H9 (cell line): ENCODE measurements around the gene FLT3LG. TPM values are rescaled to one million over a fixed set of nuclear protein-coding genes. Genes with fewer than 3 reads are reported as not detected.
A peak's percentile ranks its signal among the peaks of the same experiment; 100 is the strongest.

Experiments used
- DNase-seq: peaks from one replicate; pipeline ENCODE4 v3.0.0-alpha.2; 2017
- H2AFZ ChIP-seq: one replicate; pipeline ENCODE4 v1.6.1; 2013; ENCODE audit warnings: mild to moderate bottlenecking, low read length, control low read depth, moderate library complexity
- H2AK5ac ChIP-seq: 2 replicates; pipeline ENCODE4 v1.6.1; 2013; ENCODE audit warnings: low read length, control low read depth, mixed read lengths; ENCODE audit not compliant: insufficient read length
- H2BK120ac ChIP-seq: one replicate; pipeline ENCODE4 v1.6.1; 2013; ENCODE audit warnings: low read depth, mild to moderate bottlenecking, low read length, control low read depth, inconsistent platforms; ENCODE audit not compliant: poor library complexity, severe bottlenecking
- H2BK12ac ChIP-seq: 2 replicates; pipeline ENCODE4 v1.6.1; 2013; ENCODE audit warnings: low read length, control low read depth, mixed read lengths, low read depth; ENCODE audit not compliant: insufficient read length
- H2BK15ac ChIP-seq: 2 replicates; pipeline ENCODE4 v1.6.1; 2013; ENCODE audit warnings: low read depth, low read length, control low read depth
- H2BK20ac ChIP-seq: one replicate; pipeline ENCODE4 v1.6.1; 2013; ENCODE audit warnings: low read depth, mild to moderate bottlenecking, low read length, control low read depth, inconsistent platforms; ENCODE audit not compliant: poor library complexity, severe bottlenecking
- H2BK5ac ChIP-seq: 2 replicates; pipeline ENCODE4 v1.6.1; 2013; ENCODE audit warnings: low read length, control low read depth, mixed read lengths; ENCODE audit not compliant: insufficient read length
- H3K14ac ChIP-seq: 2 replicates; pipeline ENCODE4 v1.6.1; 2013; ENCODE audit warnings: low read length, control low read depth; ENCODE audit not compliant: insufficient read depth
- H3K18ac ChIP-seq: 2 replicates; pipeline ENCODE4 v1.6.1; 2013; ENCODE audit warnings: low read depth, mild to moderate bottlenecking, mixed read lengths, low read length, control low read depth; ENCODE audit not compliant: insufficient read length
- H3K23ac ChIP-seq: 2 replicates; pipeline ENCODE4 v1.6.1; 2013; ENCODE audit warnings: low read length, control low read depth, mixed read lengths, low read depth; ENCODE audit not compliant: insufficient read length
- H3K23me2 ChIP-seq: 2 replicates; pipeline ENCODE4 v1.6.1; 2013; ENCODE audit warnings: low read depth, mild to moderate bottlenecking, mixed read lengths, low read length, control low read depth; ENCODE audit not compliant: insufficient read length, poor library complexity, severe bottlenecking
- H3K27ac ChIP-seq: 2 replicates; pipeline ENCODE4 v1.5.1; 2013; ENCODE audit warnings: low read length, control low read depth, mixed read lengths, low read depth; ENCODE audit not compliant: insufficient read length
- H3K27me3 ChIP-seq: 2 replicates; pipeline ENCODE4 v1.6.1; 2013; ENCODE audit warnings: low read length, control low read depth, inconsistent platforms; ENCODE audit not compliant: insufficient read depth
- H3K4ac ChIP-seq: 2 replicates; pipeline ENCODE4 v1.6.1; 2013; ENCODE audit warnings: low read depth, mild to moderate bottlenecking, control low read depth, inconsistent platforms, low read length, moderate library complexity
- H3K4me1 ChIP-seq: 2 replicates; pipeline ENCODE4 v1.6.1; 2013; ENCODE audit warnings: low read length, control low read depth, inconsistent platforms; ENCODE audit not compliant: insufficient read depth
- H3K4me2 ChIP-seq: 2 replicates; pipeline ENCODE4 v1.6.1; 2013; ENCODE audit warnings: low read length, control low read depth, mixed read lengths; ENCODE audit not compliant: insufficient read length, insufficient read depth
- H3K56ac ChIP-seq: 2 replicates; pipeline ENCODE4 v1.6.1; 2013; ENCODE audit warnings: low read depth, mild to moderate bottlenecking, mixed read lengths, low read length, control low read depth; ENCODE audit not compliant: insufficient read length
- H3K79me1 ChIP-seq: 2 replicates; pipeline ENCODE4 v1.6.1; 2013; ENCODE audit warnings: low read depth, mild to moderate bottlenecking, moderate library complexity, low read length, control low read depth, inconsistent platforms; ENCODE audit not compliant: insufficient read depth, poor library complexity, severe bottlenecking
- H3K79me2 ChIP-seq: 2 replicates; pipeline ENCODE4 v1.6.1; 2013; ENCODE audit warnings: low read length, control low read depth, inconsistent platforms; ENCODE audit not compliant: insufficient read depth
- H3K9ac ChIP-seq: 2 replicates; pipeline ENCODE4 v1.6.1; 2013; ENCODE audit warnings: low read length, control low read depth, mixed read lengths; ENCODE audit not compliant: insufficient read length; ENCODE audit errors: extremely low read depth
- H3K9me3 ChIP-seq: one replicate; pipeline ENCODE4 v1.6.1; 2013; ENCODE audit warnings: low read depth, low read length, inconsistent platforms; ENCODE audit not compliant: control insufficient read depth
- H3T11ph ChIP-seq: one replicate; pipeline ENCODE4 v1.6.1; 2013; ENCODE audit warnings: mild to moderate bottlenecking, low read length, control low read depth, inconsistent platforms
- H4K20me1 ChIP-seq: one replicate; pipeline ENCODE4 v1.6.1; 2013; ENCODE audit not compliant: control insufficient read depth, insufficient read length, insufficient read depth
- H4K5ac ChIP-seq: 2 replicates; pipeline ENCODE4 v1.6.1; 2013; ENCODE audit warnings: low read depth, mild to moderate bottlenecking, mixed read lengths, low read length, control low read depth; ENCODE audit not compliant: insufficient read length
- H4K8ac ChIP-seq: replicated peaks from 2 replicates; pipeline ENCODE4 v1.6.1; 2013; ENCODE audit warnings: low read length, control low read depth, mixed read lengths, low read depth; ENCODE audit not compliant: insufficient read length
- H4K91ac ChIP-seq: 2 replicates; pipeline ENCODE4 v1.6.1; 2013; ENCODE audit warnings: low read depth, mild to moderate bottlenecking, moderate library complexity, mixed read lengths, low read length, control low read depth; ENCODE audit not compliant: insufficient read length
- H3K27ac Mint-ChIP-seq, 3 experiments: 2 replicates in 2 of 3; 3 replicates in 1 of 3; pipeline ENCODE4 v1.8.0; 2020 to 2021; ENCODE audit warnings: mixed read lengths in 3 of 3, mild to moderate bottlenecking in 1 of 3, moderate library complexity in 1 of 3
- H3K27me3 Mint-ChIP-seq: 2 replicates; pipeline ENCODE4 v1.8.0; 2021; ENCODE audit warnings: low read depth, mild to moderate bottlenecking, moderate library complexity, mixed read lengths
- H3K36me3 Mint-ChIP-seq, 3 experiments: 2 replicates in 2 of 3; 3 replicates in 1 of 3; pipeline ENCODE4 v1.8.0; 2020 to 2021; ENCODE audit warnings: low read depth in 3 of 3, mixed read lengths in 3 of 3; ENCODE audit not compliant: insufficient read depth in 1 of 3
- H3K4me1 Mint-ChIP-seq, 2 experiments: 2 replicates each; pipeline ENCODE4 v1.8.0; 2020; ENCODE audit warnings: mixed read lengths in 2 of 2
- H3K4me3 Mint-ChIP-seq, 2 experiments: 2 replicates in 1 of 2; 3 replicates in 1 of 2; pipeline ENCODE4 v1.8.0; 2020 to 2021; ENCODE audit warnings: mild to moderate bottlenecking in 2 of 2, mixed read lengths in 2 of 2, moderate library complexity in 1 of 2
- H3K9me3 Mint-ChIP-seq, 2 experiments: 2 replicates in 1 of 2; 3 replicates in 1 of 2; pipeline ENCODE4 v1.8.0; 2020; ENCODE audit warnings: mild to moderate bottlenecking in 2 of 2, mixed read lengths in 2 of 2, moderate library complexity in 1 of 2
- CTCF ChIP-seq: fragments of 200-600 bp; sonication (generic); conservative IDR thresholded peaks from 3 replicates; pipeline ENCODE4 v1.8.0; 2021; ENCODE audit warnings: antibody characterized with exemption, mild to moderate bottlenecking
- WGBS: extraction: QIAGEN DNeasy Blood & Tissue Kit; methylation state at CpG from one replicate; pipeline ENCODE4 v1.1.7; 2013; ENCODE audit warnings: missing lambda C conversion rate, low lambda C conversion rate, mixed read lengths; ENCODE audit not compliant: insufficient read length; ENCODE audit errors: extremely low coverage; 5-methylcytosine and 5-hydroxymethylcytosine counted together
- total RNA-seq: library from RNA; stranded (reverse); gene quantifications from 2 replicates; pipeline ENCODE4 v1.2.1, GENCODE V29; 2021

Gene FLT3LG
- total RNA-seq, 1 experiment from 2014 or later: 2.1 TPM

- H4K91ac ChIP-seq: no peak overlapping the region
Measured at GRCh38 chr19:49488863-49489537, 15.0 kb downstream of the FLT3LG start.

More at GRCh38 chr19:49488863-49489537, 15.0 kb downstream of the FLT3LG start:
- H3K4me3 Mint-ChIP-seq: peak overlapping the region; percentile 91 to 96
- Histone ChIP-seq H2AFZ (no peak overlapping the region), H3K79me2 (peaks cover 18% of the 10 kb centered on the region), H3K23me2 (peaks cover 13% of the 10 kb centered on the region), H3K4ac (no peak overlapping the region), H2AK5ac (no peak overlapping the region), H3K79me1 (no peaks in the 10 kb centered on the region), H2BK5ac (no peak overlapping the region), H4K8ac (no peak overlapping the region), H3K23ac (no peak overlapping the region), H3T11ph (no peak overlapping the region), H3K27me3 (no peaks in the 10 kb centered on the region), H3K4me2 (peak overlapping the region; percentile 100), H3K27ac (peak overlapping the region; percentile 59), H2BK120ac (no peak overlapping the region), H4K20me1 (no peaks in the 10 kb centered on the region), H2BK15ac (no peak overlapping the region), H3K9ac (peak overlapping the region; percentile 100), H3K4me1 (no peaks in the 10 kb centered on the region), H3K9me3 (no peaks in the 10 kb centered on the region), H3K14ac (no peak overlapping the region), H2BK20ac (no peak overlapping the region), H2BK12ac (no peak overlapping the region), H4K5ac (no peak overlapping the region), H3K56ac (no peak overlapping the region), H3K18ac (no peak overlapping the region)
- no peak for TF ChIP-seq CTCF
- WGBS: no CpG with 5 or more reads among the region's 15 CpGs
- H3K27me3 Mint-ChIP-seq: peaks cover 11% of the 10 kb centered on the region; the same call in 1 of the 2 replicates
- peak; percentile 16 for DNase-seq
- H3K27ac Mint-ChIP-seq: peak overlapping the region; percentile 99 to 100 (median 100)
- H3K9me3 Mint-ChIP-seq: peaks cover 12 to 14% of the 10 kb centered on the region in 2 experiments; a peak in 4 of 5 replicates
- H3K36me3 Mint-ChIP-seq: peaks cover 52 to 58% (median 55%) of the 10 kb centered on the region in 3 experiments
- peaks cover 13 to 20% of the 10 kb centered on the region in 2 experiments for H3K4me1 Mint-ChIP-seq
